WTC11 (cell line): Measurements from ENCODE around the gene GPR37L1. TPM values are rescaled to one million over a fixed set of nuclear protein-coding genes. Genes with fewer than 3 reads are reported as not detected.

ENCODE experiments used
- ATAC-seq: fragments of 200-7000 bp; cut with Tn5 transposase; 2 replicates; pipeline ENCODE4 v1.10.0; 2021; ENCODE audit warnings: mild to moderate bottlenecking, moderate library complexity
- CTCF ChIA-PET: fragments of 300-600 bp; sonication (Branson Sonifier 250); formaldehyde crosslinking; loops from one replicate; lab custom pipeline; 2021; ENCODE audit warnings: antibody characterized with exemption; lab: Charles Lee
- POLR2A ChIA-PET: fragments of 350-600 bp; sonication (Branson Sonifier 250); formaldehyde crosslinking; loops from one replicate; lab custom pipeline; 2021; ENCODE audit warnings: antibody characterized with exemption; lab: Charles Lee
- DNase-seq: peaks from one replicate; pipeline ENCODE4 v3.0.0; 2021; ENCODE audit warnings: low spot score
- H3K27ac Mint-ChIP-seq: 2 replicates; pipeline ENCODE4 v1.8.0; 2021; ENCODE audit warnings: mixed read lengths
- H3K27me3 Mint-ChIP-seq: 2 replicates; pipeline ENCODE4 v1.8.0; 2021; ENCODE audit warnings: low read depth, mild to moderate bottlenecking, moderate library complexity, mixed read lengths
- H3K36me3 Mint-ChIP-seq: 2 replicates; pipeline ENCODE4 v1.8.0; 2021; ENCODE audit warnings: mixed read lengths
- H3K4me1 Mint-ChIP-seq: 2 replicates; pipeline ENCODE4 v1.8.0; 2022; ENCODE audit warnings: mixed read lengths
- H3K4me3 Mint-ChIP-seq: 2 replicates; pipeline ENCODE4 v1.8.0; 2021; ENCODE audit warnings: mild to moderate bottlenecking, moderate library complexity, mixed read lengths
- H3K9me3 Mint-ChIP-seq: 2 replicates; pipeline ENCODE4 v1.8.0; 2021; ENCODE audit warnings: mixed read lengths
- ATF6 ChIP-seq: sonication (generic); formaldehyde crosslinking; IDR thresholded peaks from 2 replicates; pipeline ENCODE4 v1.8.1; 2023; ENCODE audit warnings: mild to moderate bottlenecking, missing genetic modification reagents
- ELF4 ChIP-seq: sonication (generic); formaldehyde crosslinking; IDR thresholded peaks from 2 replicates; pipeline ENCODE4 v1.8.1; 2022; ENCODE audit warnings: low read depth, mild to moderate bottlenecking, moderate library complexity, missing genetic modification reagents
- EMX1 ChIP-seq: fragments of 250-450 bp; sonication (Bioruptor Pico); IDR thresholded peaks from 2 replicates; pipeline ENCODE4 v1.8.0; 2021; ENCODE audit warnings: mild to moderate bottlenecking
- FOXP1 ChIP-seq: sonication (generic); formaldehyde crosslinking; IDR thresholded peaks from 2 replicates; pipeline ENCODE4 v1.8.0; 2022; ENCODE audit warnings: missing genetic modification reagents, mild to moderate bottlenecking, moderate library complexity, borderline replicate concordance
- GRHL2 ChIP-seq: fragments of 250-450 bp; sonication (Bioruptor Pico); IDR thresholded peaks from 2 replicates; pipeline ENCODE4 v1.8.0; 2022; ENCODE audit warnings: mild to moderate bottlenecking, moderate library complexity; ENCODE audit not compliant: insufficient replicate concordance, severe bottlenecking
- NFE2L1 ChIP-seq: sonication (generic); formaldehyde crosslinking; IDR thresholded peaks from 2 replicates; pipeline ENCODE4 v1.8.1; 2023; ENCODE audit warnings: missing genetic modification reagents
- RELA ChIP-seq: sonication (generic); formaldehyde crosslinking; IDR thresholded peaks from 2 replicates; pipeline ENCODE4 v1.8.1; 2022; ENCODE audit warnings: missing genetic modification reagents, mild to moderate bottlenecking, borderline replicate concordance
- SOX15 ChIP-seq: fragments of 250-450 bp; sonication (Bioruptor Pico); IDR thresholded peaks from 2 replicates; pipeline ENCODE4 v1.9.0; 2021; ENCODE audit warnings: mild to moderate bottlenecking
- TEAD1 ChIP-seq: sonication (generic); formaldehyde crosslinking; IDR thresholded peaks from 2 replicates; pipeline ENCODE4 v1.8.0; 2022; ENCODE audit warnings: mild to moderate bottlenecking, missing genetic modification reagents
- TEAD4 ChIP-seq: sonication (generic); formaldehyde crosslinking; IDR thresholded peaks from 2 replicates; pipeline ENCODE4 v1.8.0; 2022; ENCODE audit warnings: mild to moderate bottlenecking, missing genetic modification reagents
- ZNF121 ChIP-seq: sonication (generic); formaldehyde crosslinking; IDR thresholded peaks from 2 replicates; pipeline ENCODE4 v1.8.0; 2023; ENCODE audit warnings: missing genetic modification reagents
- ZNF138 ChIP-seq: sonication (generic); formaldehyde crosslinking; conservative IDR thresholded peaks from 2 replicates; pipeline ENCODE4 v1.8.1; 2022; ENCODE audit warnings: mild to moderate bottlenecking, moderate library complexity, missing genetic modification reagents
- ZNF263 ChIP-seq: sonication (generic); formaldehyde crosslinking; IDR thresholded peaks from 2 replicates; pipeline ENCODE4 v1.8.1; 2022; ENCODE audit warnings: low read depth, mild to moderate bottlenecking, moderate library complexity, missing genetic modification reagents
- ZNF396 ChIP-seq: fragments of 250-450 bp; sonication (Bioruptor Pico); IDR thresholded peaks from 2 replicates; pipeline ENCODE4 v1.8.0; 2021; ENCODE audit warnings: mild to moderate bottlenecking, moderate library complexity, borderline replicate concordance
- total RNA-seq: library from RNA; stranded (reverse); gene quantifications from 3 replicates; pipeline ENCODE4 v1.2.3, GENCODE V29; 2021
- TF ChIP-seq, protein P1 (sequence below): sonication (generic); formaldehyde crosslinking; IDR thresholded peaks from 2 replicates; pipeline ENCODE4 v1.8.1; 2022; ENCODE audit warnings: mild to moderate bottlenecking, missing genetic modification reagents, moderate library complexity, borderline replicate concordance
- TF ChIP-seq, protein P2 (sequence below): fragments of 250-450 bp; sonication (Bioruptor Pico); IDR thresholded peaks from 2 replicates; pipeline ENCODE4 v1.9.0; 2021; ENCODE audit warnings: mild to moderate bottlenecking, borderline replicate concordance
- TF ChIP-seq, protein P3 (sequence below): fragments of 250-450 bp; sonication (Bioruptor Pico); IDR thresholded peaks from 2 replicates; pipeline ENCODE4 v1.9.0; 2021; ENCODE audit warnings: mild to moderate bottlenecking
- TF ChIP-seq, protein P4 (sequence below): sonication (generic); formaldehyde crosslinking; IDR thresholded peaks from 2 replicates; pipeline ENCODE4 v1.8.1; 2022; ENCODE audit warnings: missing genetic modification reagents, borderline replicate concordance

Gene GPR37L1
- total RNA-seq, 1 experiment from 2014 or later, result 0.07 TPM

DNA sequence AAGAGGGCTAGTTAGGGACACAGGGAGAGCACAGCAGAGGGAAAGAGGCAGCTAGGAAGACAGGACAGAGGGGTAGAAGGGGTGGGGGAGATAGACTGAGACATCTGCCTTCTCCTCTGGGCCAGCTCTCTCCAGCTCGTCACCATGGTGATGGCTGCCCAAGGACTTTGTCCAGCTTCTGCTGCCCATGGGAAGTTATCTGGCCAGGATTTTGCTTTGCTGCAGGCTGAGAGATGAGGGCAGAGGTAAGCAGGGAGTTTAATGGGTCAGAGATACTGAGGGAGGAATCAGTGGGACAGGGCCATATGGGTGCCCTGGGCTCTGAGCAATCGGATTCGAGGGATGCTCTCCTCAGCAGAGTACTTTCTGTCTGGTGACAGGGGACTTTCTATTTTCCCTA is 34.5 kb upstream of the GPR37L1 start (continued):
- TF ChIP-seq RELA (CRISPR knock-in tag), result no peak
- TF ChIP-seq, protein P1, sequence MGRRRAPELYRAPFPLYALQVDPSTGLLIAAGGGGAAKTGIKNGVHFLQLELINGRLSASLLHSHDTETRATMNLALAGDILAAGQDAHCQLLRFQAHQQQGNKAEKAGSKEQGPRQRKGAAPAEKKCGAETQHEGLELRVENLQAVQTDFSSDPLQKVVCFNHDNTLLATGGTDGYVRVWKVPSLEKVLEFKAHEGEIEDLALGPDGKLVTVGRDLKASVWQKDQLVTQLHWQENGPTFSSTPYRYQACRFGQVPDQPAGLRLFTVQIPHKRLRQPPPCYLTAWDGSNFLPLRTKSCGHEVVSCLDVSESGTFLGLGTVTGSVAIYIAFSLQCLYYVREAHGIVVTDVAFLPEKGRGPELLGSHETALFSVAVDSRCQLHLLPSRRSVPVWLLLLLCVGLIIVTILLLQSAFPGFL (CRISPR knock-in tag), result no peak
- no peak for TF ChIP-seq GRHL2
- TF ChIP-seq ZNF396 (CRISPR knock-in tag), result no peak
- TF ChIP-seq SOX15 (CRISPR knock-in tag), result no peak
- TF ChIP-seq, protein P2, sequence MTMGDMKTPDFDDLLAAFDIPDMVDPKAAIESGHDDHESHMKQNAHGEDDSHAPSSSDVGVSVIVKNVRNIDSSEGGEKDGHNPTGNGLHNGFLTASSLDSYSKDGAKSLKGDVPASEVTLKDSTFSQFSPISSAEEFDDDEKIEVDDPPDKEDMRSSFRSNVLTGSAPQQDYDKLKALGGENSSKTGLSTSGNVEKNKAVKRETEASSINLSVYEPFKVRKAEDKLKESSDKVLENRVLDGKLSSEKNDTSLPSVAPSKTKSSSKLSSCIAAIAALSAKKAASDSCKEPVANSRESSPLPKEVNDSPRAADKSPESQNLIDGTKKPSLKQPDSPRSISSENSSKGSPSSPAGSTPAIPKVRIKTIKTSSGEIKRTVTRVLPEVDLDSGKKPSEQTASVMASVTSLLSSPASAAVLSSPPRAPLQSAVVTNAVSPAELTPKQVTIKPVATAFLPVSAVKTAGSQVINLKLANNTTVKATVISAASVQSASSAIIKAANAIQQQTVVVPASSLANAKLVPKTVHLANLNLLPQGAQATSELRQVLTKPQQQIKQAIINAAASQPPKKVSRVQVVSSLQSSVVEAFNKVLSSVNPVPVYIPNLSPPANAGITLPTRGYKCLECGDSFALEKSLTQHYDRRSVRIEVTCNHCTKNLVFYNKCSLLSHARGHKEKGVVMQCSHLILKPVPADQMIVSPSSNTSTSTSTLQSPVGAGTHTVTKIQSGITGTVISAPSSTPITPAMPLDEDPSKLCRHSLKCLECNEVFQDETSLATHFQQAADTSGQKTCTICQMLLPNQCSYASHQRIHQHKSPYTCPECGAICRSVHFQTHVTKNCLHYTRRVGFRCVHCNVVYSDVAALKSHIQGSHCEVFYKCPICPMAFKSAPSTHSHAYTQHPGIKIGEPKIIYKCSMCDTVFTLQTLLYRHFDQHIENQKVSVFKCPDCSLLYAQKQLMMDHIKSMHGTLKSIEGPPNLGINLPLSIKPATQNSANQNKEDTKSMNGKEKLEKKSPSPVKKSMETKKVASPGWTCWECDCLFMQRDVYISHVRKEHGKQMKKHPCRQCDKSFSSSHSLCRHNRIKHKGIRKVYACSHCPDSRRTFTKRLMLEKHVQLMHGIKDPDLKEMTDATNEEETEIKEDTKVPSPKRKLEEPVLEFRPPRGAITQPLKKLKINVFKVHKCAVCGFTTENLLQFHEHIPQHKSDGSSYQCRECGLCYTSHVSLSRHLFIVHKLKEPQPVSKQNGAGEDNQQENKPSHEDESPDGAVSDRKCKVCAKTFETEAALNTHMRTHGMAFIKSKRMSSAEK, result no peak
- no peak for TF ChIP-seq ELF4
- TF ChIP-seq ZNF263 (CRISPR knock-in tag), result no peak
- TF ChIP-seq TEAD4 (CRISPR knock-in tag), result no peak
- no peak for TF ChIP-seq ATF6
- no peak for TF ChIP-seq TEAD1 (CRISPR knock-in tag)

DNA sequence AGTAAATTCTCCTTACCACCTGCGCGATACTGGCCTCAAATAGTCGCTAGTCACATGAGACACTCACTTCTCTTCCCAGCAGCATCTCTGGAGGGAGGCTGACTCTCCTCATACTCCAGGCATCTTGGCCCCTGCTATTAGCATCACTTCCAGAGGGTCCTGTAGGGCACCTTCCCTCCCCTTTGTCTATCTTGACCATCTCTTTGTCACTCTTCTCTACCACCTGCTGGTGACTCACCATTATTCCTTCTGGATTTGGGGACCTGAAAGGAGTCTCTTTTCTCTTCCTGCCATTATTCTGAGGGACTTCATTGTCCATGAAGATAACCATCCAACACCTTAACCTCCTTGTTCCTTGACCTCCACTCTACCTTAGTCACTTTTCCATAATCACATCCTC is 31.7 kb upstream of the GPR37L1 start:
- no peaks in the 10 kb centered on the region for H3K9me3 Mint-ChIP-seq
- no peaks in the 10 kb centered on the region for H3K36me3 Mint-ChIP-seq
- DNase-seq (no peak), ATAC-seq (no peak)
- CTCF ChIA-PET, result interaction anchor here (0.7 to 1.6 kb wide), 3 partner anchors 81 to 509 kb away, joined by 3 to 4 read pairs (median 3); partner anchors contain the start of gene ELF3
- TF ChIP-seq FOXP1 (CRISPR knock-in tag), result no peak
- no peak for TF ChIP-seq EMX1
- no peak for TF ChIP-seq ZNF121 (CRISPR knock-in tag)
- TF ChIP-seq, protein P3, sequence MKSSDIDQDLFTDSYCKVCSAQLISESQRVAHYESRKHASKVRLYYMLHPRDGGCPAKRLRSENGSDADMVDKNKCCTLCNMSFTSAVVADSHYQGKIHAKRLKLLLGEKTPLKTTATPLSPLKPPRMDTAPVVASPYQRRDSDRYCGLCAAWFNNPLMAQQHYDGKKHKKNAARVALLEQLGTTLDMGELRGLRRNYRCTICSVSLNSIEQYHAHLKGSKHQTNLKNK (CRISPR knock-in tag), result no peak
- TF ChIP-seq ZNF138, result no peak
- no peak for TF ChIP-seq NFE2L1
- TF ChIP-seq, protein P4, sequence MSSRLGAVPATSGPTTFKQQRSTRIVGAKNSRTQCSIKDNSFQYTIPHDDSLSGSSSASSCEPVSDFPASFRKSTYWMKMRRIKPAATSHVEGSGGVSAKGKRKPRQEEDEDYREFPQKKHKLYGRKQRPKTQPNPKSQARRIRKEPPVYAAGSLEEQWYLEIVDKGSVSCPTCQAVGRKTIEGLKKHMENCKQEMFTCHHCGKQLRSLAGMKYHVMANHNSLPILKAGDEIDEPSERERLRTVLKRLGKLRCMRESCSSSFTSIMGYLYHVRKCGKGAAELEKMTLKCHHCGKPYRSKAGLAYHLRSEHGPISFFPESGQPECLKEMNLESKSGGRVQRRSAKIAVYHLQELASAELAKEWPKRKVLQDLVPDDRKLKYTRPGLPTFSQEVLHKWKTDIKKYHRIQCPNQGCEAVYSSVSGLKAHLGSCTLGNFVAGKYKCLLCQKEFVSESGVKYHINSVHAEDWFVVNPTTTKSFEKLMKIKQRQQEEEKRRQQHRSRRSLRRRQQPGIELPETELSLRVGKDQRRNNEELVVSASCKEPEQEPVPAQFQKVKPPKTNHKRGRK (CRISPR knock-in tag), result no peak
- no peak overlapping the region for H3K4me3 Mint-ChIP-seq
- H3K27ac Mint-ChIP-seq, result no peak overlapping the region
- POLR2A ChIA-PET, result no interaction called here
- H3K27me3 Mint-ChIP-seq, result no peaks in the 10 kb centered on the region
- H3K4me1 Mint-ChIP-seq, result peaks cover 27% of the 10 kb centered on the region
